ENCODE data around the gene MRFAP1L1.

DNA sequence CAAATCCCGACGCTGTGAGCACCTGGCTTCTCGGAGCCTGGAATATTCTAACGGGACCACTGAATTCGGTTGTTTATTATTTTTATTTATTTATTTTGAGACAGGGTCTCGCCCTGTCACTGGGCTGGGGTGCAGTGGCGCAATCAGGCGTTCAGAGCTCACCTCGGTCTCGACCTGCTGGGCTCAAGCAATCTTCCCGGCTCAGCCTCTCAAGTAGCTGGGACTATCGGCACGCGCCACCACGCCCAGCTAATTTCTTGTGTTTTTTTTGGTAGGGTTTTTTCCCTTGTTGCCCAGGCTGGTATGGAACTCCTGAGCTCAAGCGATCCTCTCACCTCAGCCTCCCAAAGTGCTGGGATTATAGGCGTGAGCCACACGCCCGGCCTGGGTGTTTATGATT is 37.5 kb downstream of the MRFAP1L1 start:
- TF ChIP-seq, protein P1, sequence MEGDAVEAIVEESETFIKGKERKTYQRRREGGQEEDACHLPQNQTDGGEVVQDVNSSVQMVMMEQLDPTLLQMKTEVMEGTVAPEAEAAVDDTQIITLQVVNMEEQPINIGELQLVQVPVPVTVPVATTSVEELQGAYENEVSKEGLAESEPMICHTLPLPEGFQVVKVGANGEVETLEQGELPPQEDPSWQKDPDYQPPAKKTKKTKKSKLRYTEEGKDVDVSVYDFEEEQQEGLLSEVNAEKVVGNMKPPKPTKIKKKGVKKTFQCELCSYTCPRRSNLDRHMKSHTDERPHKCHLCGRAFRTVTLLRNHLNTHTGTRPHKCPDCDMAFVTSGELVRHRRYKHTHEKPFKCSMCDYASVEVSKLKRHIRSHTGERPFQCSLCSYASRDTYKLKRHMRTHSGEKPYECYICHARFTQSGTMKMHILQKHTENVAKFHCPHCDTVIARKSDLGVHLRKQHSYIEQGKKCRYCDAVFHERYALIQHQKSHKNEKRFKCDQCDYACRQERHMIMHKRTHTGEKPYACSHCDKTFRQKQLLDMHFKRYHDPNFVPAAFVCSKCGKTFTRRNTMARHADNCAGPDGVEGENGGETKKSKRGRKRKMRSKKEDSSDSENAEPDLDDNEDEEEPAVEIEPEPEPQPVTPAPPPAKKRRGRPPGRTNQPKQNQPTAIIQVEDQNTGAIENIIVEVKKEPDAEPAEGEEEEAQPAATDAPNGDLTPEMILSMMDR (IDR thresholded peaks at IDR 0.05; ENCODE audit: low read depth, low read length, missing input control), result no peak
- TF ChIP-seq, protein P2, sequence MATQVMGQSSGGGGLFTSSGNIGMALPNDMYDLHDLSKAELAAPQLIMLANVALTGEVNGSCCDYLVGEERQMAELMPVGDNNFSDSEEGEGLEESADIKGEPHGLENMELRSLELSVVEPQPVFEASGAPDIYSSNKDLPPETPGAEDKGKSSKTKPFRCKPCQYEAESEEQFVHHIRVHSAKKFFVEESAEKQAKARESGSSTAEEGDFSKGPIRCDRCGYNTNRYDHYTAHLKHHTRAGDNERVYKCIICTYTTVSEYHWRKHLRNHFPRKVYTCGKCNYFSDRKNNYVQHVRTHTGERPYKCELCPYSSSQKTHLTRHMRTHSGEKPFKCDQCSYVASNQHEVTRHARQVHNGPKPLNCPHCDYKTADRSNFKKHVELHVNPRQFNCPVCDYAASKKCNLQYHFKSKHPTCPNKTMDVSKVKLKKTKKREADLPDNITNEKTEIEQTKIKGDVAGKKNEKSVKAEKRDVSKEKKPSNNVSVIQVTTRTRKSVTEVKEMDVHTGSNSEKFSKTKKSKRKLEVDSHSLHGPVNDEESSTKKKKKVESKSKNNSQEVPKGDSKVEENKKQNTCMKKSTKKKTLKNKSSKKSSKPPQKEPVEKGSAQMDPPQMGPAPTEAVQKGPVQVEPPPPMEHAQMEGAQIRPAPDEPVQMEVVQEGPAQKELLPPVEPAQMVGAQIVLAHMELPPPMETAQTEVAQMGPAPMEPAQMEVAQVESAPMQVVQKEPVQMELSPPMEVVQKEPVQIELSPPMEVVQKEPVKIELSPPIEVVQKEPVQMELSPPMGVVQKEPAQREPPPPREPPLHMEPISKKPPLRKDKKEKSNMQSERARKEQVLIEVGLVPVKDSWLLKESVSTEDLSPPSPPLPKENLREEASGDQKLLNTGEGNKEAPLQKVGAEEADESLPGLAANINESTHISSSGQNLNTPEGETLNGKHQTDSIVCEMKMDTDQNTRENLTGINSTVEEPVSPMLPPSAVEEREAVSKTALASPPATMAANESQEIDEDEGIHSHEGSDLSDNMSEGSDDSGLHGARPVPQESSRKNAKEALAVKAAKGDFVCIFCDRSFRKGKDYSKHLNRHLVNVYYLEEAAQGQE (IDR thresholded peaks at IDR 0.05), result no peak
- no peak for TF ChIP-seq TAF1 (conservative IDR thresholded peaks at IDR 0.05)
- TF ChIP-seq NR2F2 (IDR thresholded peaks at IDR 0.05), result no peak
- TF ChIP-seq YY1 (IDR thresholded peaks at IDR 0.05), result no peak
- no peak for TF ChIP-seq EGR1 (IDR thresholded peaks at IDR 0.05; ENCODE audit: low read depth in 2 of 2)
- no peak for TF ChIP-seq RXRA (IDR thresholded peaks at IDR 0.05)
- TF ChIP-seq, protein P3, sequence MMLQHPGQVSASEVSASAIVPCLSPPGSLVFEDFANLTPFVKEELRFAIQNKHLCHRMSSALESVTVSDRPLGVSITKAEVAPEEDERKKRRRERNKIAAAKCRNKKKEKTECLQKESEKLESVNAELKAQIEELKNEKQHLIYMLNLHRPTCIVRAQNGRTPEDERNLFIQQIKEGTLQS (IDR thresholded peaks at IDR 0.05), result no peak
- TF ChIP-seq RAD21 (IDR thresholded peaks at IDR 0.05), result no peak
